HEK293T (cell line): Measurements from ENCODE around the gene ADGRD1.

Experiments used
- CTCF ChIA-PET: fragments of 350-600 bp; formaldehyde crosslinking; extraction: SDS; loops from one replicate; lab custom pipeline; 2021; ENCODE audit warnings: antibody characterized with exemption, inconsistent platforms; lab: Yijun Ruan, JAX
- POLR2A ChIA-PET: fragments of 350-600 bp; formaldehyde crosslinking; extraction: SDS; loops from one replicate; lab custom pipeline; 2020; ENCODE audit warnings: antibody characterized with exemption, inconsistent platforms; lab: Yijun Ruan, JAX
- DNase-seq: peaks from one replicate; pipeline ENCODE4 v3.0.0; 2012; ENCODE audit warnings: mixed read lengths; ENCODE audit errors: extremely low spot score
- ARNT ChIP-seq: fragments of 450-650 bp; IDR thresholded peaks from 2 replicates; pipeline ENCODE4 v1.6.1; 2017; ENCODE audit warnings: mild to moderate bottlenecking
- BHLHE40 ChIP-seq: fragments of 450-650 bp; IDR thresholded peaks from 2 replicates; pipeline ENCODE4 v1.6.1; 2016; ENCODE audit warnings: mild to moderate bottlenecking, moderate library complexity, borderline replicate concordance
- CTBP1 ChIP-seq: fragments of 450-650 bp; IDR thresholded peaks from 2 replicates; pipeline ENCODE4 v1.6.1; 2016; ENCODE audit warnings: borderline replicate concordance
- ELF4 ChIP-seq: fragments of 450-650 bp; IDR thresholded peaks from 2 replicates; pipeline ENCODE4 v1.6.1; 2017; ENCODE audit warnings: antibody characterized with exemption
- FOXA1 ChIP-seq: fragments of 450-650 bp; IDR thresholded peaks from 2 replicates; pipeline ENCODE4 v1.6.1; 2016; ENCODE audit warnings: mild to moderate bottlenecking
- FOXK2 ChIP-seq: fragments of 450-650 bp; IDR thresholded peaks from 2 replicates; pipeline ENCODE4 v1.6.1; 2016; ENCODE audit warnings: mild to moderate bottlenecking
- FOXM1 ChIP-seq: fragments of 450-650 bp; IDR thresholded peaks from 2 replicates; pipeline ENCODE4 v1.6.1; 2017; ENCODE audit warnings: mild to moderate bottlenecking, borderline replicate concordance
- HDGF ChIP-seq: fragments of 450-650 bp; IDR thresholded peaks from 2 replicates; pipeline ENCODE4 v1.6.1; 2017; ENCODE audit warnings: antibody characterized with exemption, borderline replicate concordance
- L3MBTL2 ChIP-seq: fragments of 450-650 bp; conservative IDR thresholded peaks from 2 replicates; pipeline ENCODE4 v1.6.1; 2016; ENCODE audit warnings: mild to moderate bottlenecking
- LEF1 ChIP-seq: fragments of 450-650 bp; IDR thresholded peaks from 2 replicates; pipeline ENCODE4 v1.6.1; 2017; ENCODE audit warnings: mild to moderate bottlenecking, borderline replicate concordance
- NFRKB ChIP-seq: fragments of 450-650 bp; IDR thresholded peaks from 2 replicates; pipeline ENCODE4 v1.6.1; 2016; ENCODE audit warnings: mild to moderate bottlenecking, moderate library complexity
- SP1 ChIP-seq: fragments of 450-650 bp; IDR thresholded peaks from 2 replicates; pipeline ENCODE4 v1.6.1; 2017
- SUZ12 ChIP-seq: fragments of 450-650 bp; IDR thresholded peaks from 2 replicates; pipeline ENCODE4 v1.6.1; 2016; ENCODE audit warnings: mild to moderate bottlenecking
- TARDBP ChIP-seq: fragments of 450-650 bp; IDR thresholded peaks from 2 replicates; pipeline ENCODE4 v1.6.1; 2016
- ZNF384 ChIP-seq: fragments of 450-650 bp; IDR thresholded peaks from 2 replicates; pipeline ENCODE4 v1.6.1; 2016
- TF ChIP-seq, protein P1 (sequence below): fragments of 450-650 bp; IDR thresholded peaks from 2 replicates; pipeline ENCODE4 v1.6.1; 2016

The ADGRD1 gene

DNA sequence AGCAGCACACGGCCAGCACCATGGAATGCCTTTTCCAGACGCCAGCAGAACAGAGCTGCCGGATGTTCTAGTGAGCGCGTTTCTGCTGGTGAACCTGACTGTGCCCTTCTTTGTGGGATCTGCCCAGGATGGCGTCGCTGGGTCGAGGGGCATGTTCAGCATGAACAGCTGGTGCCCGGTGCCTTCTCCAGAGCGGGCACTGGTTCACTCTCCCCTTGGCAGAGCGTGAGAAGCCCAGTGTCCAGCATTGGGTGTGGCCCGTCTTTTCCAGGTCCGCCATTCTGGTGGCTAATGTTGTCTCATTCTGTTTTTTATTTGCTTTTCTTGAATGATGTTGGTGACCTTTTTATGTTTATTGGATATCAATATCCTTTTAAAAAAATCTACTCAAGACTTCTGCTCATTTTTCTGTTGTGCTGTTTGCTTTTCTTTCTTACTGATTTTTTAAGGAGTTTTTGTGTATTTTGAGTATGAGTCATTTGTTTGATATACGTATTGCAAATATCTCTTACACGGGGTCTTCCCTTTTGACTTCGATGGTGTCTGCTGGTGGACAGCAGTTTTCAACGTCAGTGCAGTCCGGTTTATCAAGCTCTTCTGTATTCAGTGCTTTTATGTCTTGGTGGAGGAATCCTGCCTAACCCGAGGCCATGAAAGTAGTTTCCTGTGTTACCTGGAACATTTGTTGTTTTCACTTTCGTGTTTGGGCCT, 74.3 kb downstream of the ADGRD1 start:
- POLR2A ChIA-PET, result no interaction called here
- no peak for DNase-seq
- CTCF ChIA-PET, result no interaction called here
- TF ChIP-seq HDGF (no peak), ELF4 (no peak), TARDBP (no peak), FOXA1 (no peak), ARNT (no peak), CTBP1 (no peak), NFRKB (no peak)
- TF ChIP-seq, protein P1, sequence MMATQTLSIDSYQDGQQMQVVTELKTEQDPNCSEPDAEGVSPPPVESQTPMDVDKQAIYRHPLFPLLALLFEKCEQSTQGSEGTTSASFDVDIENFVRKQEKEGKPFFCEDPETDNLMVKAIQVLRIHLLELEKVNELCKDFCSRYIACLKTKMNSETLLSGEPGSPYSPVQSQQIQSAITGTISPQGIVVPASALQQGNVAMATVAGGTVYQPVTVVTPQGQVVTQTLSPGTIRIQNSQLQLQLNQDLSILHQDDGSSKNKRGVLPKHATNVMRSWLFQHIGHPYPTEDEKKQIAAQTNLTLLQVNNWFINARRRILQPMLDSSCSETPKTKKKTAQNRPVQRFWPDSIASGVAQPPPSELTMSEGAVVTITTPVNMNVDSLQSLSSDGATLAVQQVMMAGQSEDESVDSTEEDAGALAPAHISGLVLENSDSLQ, result no peak

GRCh38 chr12:131028587-131029338, 75.1 kb downstream of the ADGRD1 start:
- ChIA-PET CTCF (no interaction called here), POLR2A (no interaction called here)
- no peak for DNase-seq
- TF ChIP-seq FOXA1 (no peak), ELF4 (no peak), HDGF (no peak), ZNF384 (no peak), L3MBTL2 (no peak)

- DNase-seq, result no peak
- CTCF ChIA-PET, result no interaction called here
- POLR2A ChIA-PET, result no interaction called here
- TF ChIP-seq SUZ12 (no peak), FOXA1 (no peak), BHLHE40 (no peak)
Measured at GRCh38 chr12:131030472-131031328, 77.0 kb downstream of the ADGRD1 start.

DNA sequence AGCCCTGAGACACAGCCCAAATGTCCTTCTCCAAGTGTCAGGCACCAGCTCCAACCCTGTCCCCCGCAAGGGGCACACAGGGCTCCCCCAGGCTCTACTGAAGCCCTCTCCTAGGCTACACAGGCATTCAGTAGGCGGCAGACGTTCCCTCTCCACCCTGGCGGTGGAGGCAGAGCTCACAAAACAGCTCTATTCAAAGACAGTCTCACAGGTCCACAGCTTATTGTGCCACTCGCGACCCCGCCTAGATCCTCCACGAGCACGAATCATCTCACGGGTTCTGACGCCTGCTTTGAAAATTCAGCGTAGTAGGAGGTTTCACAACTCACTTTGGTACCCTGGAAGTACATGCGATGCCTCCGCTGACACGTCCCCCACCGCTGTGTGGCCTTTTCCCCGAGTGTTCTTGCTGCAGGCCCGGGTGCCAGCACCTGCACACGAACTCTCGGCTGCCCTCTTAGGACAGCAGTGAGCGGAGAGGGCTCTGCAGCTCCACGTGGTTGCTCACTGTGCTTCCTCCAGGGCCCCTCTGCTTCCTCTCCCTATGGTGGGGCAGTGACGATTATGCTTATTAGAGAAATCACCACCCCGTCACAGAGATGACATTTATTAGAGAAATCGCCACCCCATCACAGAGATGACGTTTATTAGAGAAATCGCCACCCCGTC, 78.5 kb downstream of the ADGRD1 start:
- ChIA-PET CTCF (no interaction called here), POLR2A (no interaction called here)
- no peak for DNase-seq
- TF ChIP-seq L3MBTL2 (no peak), LEF1 (no peak), SP1 (no peak), FOXA1 (no peak)

GRCh38 chr12:131033486-131033885, 79.8 kb downstream of the ADGRD1 start:
- POLR2A ChIA-PET, result no interaction called here
- TF ChIP-seq ARNT (no peak), SP1 (no peak), L3MBTL2 (no peak), FOXA1 (no peak), TARDBP (no peak), HDGF (no peak), ELF4 (no peak), LEF1 (no peak), ZNF384 (no peak), FOXM1 (no peak), SUZ12 (no peak), NFRKB (no peak), BHLHE40 (no peak), CTBP1 (no peak), FOXK2 (no peak)
- TF ChIP-seq, protein P1, result no peak
- CTCF ChIA-PET, result no interaction called here
- no peak for DNase-seq

- ChIA-PET CTCF (no interaction called here), POLR2A (no interaction called here)
- TF ChIP-seq ELF4, result no peak
- no peak for TF ChIP-seq FOXK2
- no peak for TF ChIP-seq FOXM1
- no peak for TF ChIP-seq SP1
- TF ChIP-seq SUZ12, result no peak
- TF ChIP-seq, protein P1, result no peak
- no peak for TF ChIP-seq HDGF
- TF ChIP-seq TARDBP, result no peak
- no peak for TF ChIP-seq L3MBTL2
- TF ChIP-seq BHLHE40, result no peak
- no peak for DNase-seq
Measured at GRCh38 chr12:131033886-131034482, 80.3 kb downstream of the ADGRD1 start.
